Prostate gland (tissue), 2 donors: ENCODE results near the gene DEFB121. TPM values are rescaled to one million over a fixed set of nuclear protein-coding genes. Genes with fewer than 3 reads are reported as not detected.

Experiments
- DNase-seq: peaks from one replicate; pipeline ENCODE4 v3.0.0-alpha.2; 2019; ENCODE audit warnings: low spot score
- H3K27ac ChIP-seq, 2 donors: fragments of 200-600 bp; sonication (generic); 2 replicates each; pipeline ENCODE4 v1.5.1; 2017 to 2019
- H3K27me3 ChIP-seq: fragments of 200-600 bp; sonication (generic); replicated peaks from 2 replicates; pipeline ENCODE4 v1.5.1; 2019; ENCODE audit not compliant: insufficient read depth
- H3K36me3 ChIP-seq, 2 donors: fragments of 200-600 bp; sonication (generic); 1 replicate in 1 of 2; 2 replicates in 1 of 2; pipeline versions ENCODE4 v1.5.1 to v1.8.1; 2017 to 2019
- H3K4me1 ChIP-seq: fragments of 200-600 bp; sonication (generic); replicated peaks from 2 replicates; pipeline ENCODE4 v1.5.1; 2019
- H3K4me3 ChIP-seq, 2 donors: fragments of 200-600 bp; sonication (generic); 2 replicates each; pipeline ENCODE4 v1.5.1; 2017 to 2019
- H3K9me3 ChIP-seq: fragments of 200-600 bp; sonication (generic); 2 replicates; pipeline ENCODE4 v1.5.1; 2017
- POLR2A ChIP-seq: fragments of 450-650 bp; IDR thresholded peaks from one replicate; pipeline ENCODE4 v1.6.1; 2016; ENCODE audit warnings: antibody characterized with exemption, mild to moderate bottlenecking
- POLR2AphosphoS5 ChIP-seq: sonication (generic); formaldehyde crosslinking; IDR thresholded peaks from one replicate; pipeline ENCODE4 v1.6.1; 2017; ENCODE audit warnings: antibody characterized with exemption
- WGBS: methylation state at CpG from one replicate; pipeline ENCODE4 v1.1.5; 2018; 5-methylcytosine and 5-hydroxymethylcytosine counted together
- intact Hi-C: fragments of 100-400 bp; cut with DNase I; formaldehyde crosslinking; loops from one replicate; pipeline ENCODE4 v1.14.2; 2022
- total RNA-seq, 2 donors: library from RNA; depleted of rRNA; stranded (reverse); fragments of >200 nt; gene quantifications; one replicate each; pipeline ENCODE4 v1.1.0, GENCODE V29; 2016
- TF ChIP-seq, protein P1 (sequence below), 4 experiments: fragments of 200-600 bp in 2 of 4; fragments of 450-650 bp in 2 of 4; sonication (generic) in 2 of 4; IDR thresholded peaks; 1 replicate in 3 of 4; 2 replicates in 1 of 4; pipeline ENCODE4 v1.5.1; 2016 to 2019; ENCODE audit warnings: antibody characterized with exemption in 4 of 4, mild to moderate bottlenecking in 2 of 4, moderate library complexity in 2 of 4

The DEFB121 gene
- total RNA-seq, 2 donors from 2014 or later = not detected

DNA sequence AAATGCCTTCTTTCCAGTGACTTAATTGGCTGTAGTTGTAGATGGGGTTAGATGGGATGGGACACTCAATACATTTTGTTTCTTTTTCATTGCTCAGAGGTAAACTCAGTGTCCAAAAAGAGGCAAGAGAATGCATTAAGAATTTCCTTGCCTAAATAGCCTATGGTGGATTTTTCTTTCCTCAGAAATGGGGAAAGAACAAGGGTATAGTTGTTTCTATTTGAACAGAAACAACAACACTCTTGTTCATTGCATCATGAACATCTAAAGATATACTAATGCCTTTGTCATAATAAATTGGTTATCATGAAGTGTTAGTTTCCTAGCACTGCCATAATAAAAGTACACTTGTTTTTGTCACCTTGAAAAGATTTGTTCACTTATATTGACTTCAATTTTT lies 19.8 kb upstream of the DEFB121 start:
- Histone ChIP-seq H3K27ac (no peak overlapping the region), H3K9me3 (no peaks in the 10 kb centered on the region), H3K36me3 (no peaks in the 10 kb centered on the region), H3K4me3 (no peak overlapping the region), H3K27me3 (no peaks in the 10 kb centered on the region), H3K4me1 (no peaks in the 10 kb centered on the region)
- TF ChIP-seq, protein P1, sequence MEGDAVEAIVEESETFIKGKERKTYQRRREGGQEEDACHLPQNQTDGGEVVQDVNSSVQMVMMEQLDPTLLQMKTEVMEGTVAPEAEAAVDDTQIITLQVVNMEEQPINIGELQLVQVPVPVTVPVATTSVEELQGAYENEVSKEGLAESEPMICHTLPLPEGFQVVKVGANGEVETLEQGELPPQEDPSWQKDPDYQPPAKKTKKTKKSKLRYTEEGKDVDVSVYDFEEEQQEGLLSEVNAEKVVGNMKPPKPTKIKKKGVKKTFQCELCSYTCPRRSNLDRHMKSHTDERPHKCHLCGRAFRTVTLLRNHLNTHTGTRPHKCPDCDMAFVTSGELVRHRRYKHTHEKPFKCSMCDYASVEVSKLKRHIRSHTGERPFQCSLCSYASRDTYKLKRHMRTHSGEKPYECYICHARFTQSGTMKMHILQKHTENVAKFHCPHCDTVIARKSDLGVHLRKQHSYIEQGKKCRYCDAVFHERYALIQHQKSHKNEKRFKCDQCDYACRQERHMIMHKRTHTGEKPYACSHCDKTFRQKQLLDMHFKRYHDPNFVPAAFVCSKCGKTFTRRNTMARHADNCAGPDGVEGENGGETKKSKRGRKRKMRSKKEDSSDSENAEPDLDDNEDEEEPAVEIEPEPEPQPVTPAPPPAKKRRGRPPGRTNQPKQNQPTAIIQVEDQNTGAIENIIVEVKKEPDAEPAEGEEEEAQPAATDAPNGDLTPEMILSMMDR (IDR thresholded peaks at IDR 0.05) = no peak
- TF ChIP-seq POLR2A (no peak), POLR2AphosphoS5 (no peak)
- DNase-seq = no peak
- intact Hi-C loops = no loop called here

DNA sequence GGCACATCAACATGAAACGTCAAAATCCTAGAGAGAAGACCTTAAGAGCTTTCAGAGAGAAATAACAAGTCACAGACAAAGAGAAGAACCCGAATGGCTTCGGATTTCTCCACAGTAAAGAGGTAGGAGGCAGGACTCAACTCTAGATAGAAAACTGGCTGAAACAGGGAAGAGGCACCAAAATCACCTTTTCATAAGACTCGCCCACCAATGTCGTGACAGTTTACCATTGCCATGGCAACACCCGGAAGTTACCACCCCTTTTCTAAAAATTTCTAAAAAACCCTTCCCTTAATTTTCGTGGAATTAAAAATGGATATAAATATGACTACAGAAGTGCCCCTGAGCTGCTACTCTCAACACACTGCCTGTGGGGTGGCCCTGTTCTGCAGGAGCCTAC lies 12.3 kb upstream of the DEFB121 start:
- Histone ChIP-seq H3K36me3 (no peaks in the 10 kb centered on the region), H3K9me3 (no peaks in the 10 kb centered on the region), H3K4me1 (no peaks in the 10 kb centered on the region), H3K4me3 (no peak overlapping the region), H3K27ac (no peak overlapping the region), H3K27me3 (no peaks in the 10 kb centered on the region)
- intact Hi-C loops = no loop called here
- 80% methylated on average over 7 of the region's 7 CpGs for WGBS
- no peak for DNase-seq
- TF ChIP-seq, protein P1 (IDR thresholded peaks at IDR 0.05) = no peak
- no peak for TF ChIP-seq POLR2A
- no peak for TF ChIP-seq POLR2AphosphoS5

DNA sequence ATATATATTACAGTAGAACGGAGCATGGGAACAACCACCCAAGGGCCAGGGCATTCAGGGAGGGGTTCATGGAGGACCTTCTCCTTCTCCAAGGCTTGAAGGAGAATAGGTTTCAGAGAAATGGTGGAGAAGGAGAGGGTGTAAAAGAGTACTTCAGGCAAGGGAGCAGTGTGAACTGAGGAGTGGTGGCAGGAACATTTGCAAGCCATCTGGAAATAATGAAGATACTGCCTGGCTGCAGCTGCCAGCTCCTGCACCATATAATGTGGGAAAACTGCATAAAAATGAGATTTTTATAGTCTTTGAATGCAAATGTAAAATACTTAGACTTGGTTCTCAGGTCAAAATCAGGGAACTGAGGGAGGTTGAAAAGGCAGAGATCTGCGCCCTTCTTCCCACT lies 9.6 kb upstream of the DEFB121 start:
- Histone ChIP-seq H3K36me3 (no peaks in the 10 kb centered on the region), H3K27ac (no peak overlapping the region), H3K4me3 (no peak overlapping the region), H3K9me3 (no peaks in the 10 kb centered on the region), H3K4me1 (no peaks in the 10 kb centered on the region), H3K27me3 (no peaks in the 10 kb centered on the region)
- no peak for DNase-seq
- intact Hi-C loops = no loop called here
- TF ChIP-seq POLR2A (no peak), POLR2AphosphoS5 (no peak)
- TF ChIP-seq, protein P1 (IDR thresholded peaks at IDR 0.05) = no peak
- WGBS = 88% methylated on average over 2 of the region's 2 CpGs

DNA sequence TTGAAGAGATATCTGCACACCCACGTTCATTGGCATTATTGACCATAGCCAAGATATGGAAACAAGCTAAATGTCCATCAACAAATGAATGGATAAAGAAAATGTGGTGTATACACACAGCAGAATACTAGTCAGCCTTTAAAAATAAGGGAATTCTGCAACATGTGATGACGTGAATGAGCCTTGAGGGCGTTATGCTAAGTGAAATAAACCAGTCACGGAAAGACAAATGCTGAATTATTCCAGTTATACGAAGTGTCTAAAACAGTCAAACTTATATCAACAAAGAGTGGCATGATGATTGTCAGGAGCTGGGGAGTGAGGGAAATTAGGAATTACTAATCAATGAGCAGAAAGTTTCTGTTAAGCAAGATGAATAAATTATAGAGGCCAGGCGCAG lies 8.4 kb upstream of the DEFB121 start:
- 75% methylated on average over 6 of the region's 6 CpGs for WGBS
- intact Hi-C loops = no loop called here
- no peak overlapping the region for H3K4me3 ChIP-seq
- no peak for TF ChIP-seq POLR2AphosphoS5
- TF ChIP-seq, protein P1 (IDR thresholded peaks at IDR 0.05) = no peak
- no peak for TF ChIP-seq POLR2A
- no peak for DNase-seq
- H3K9me3 ChIP-seq = no peaks in the 10 kb centered on the region
- no peak overlapping the region for H3K27ac ChIP-seq
- H3K36me3 ChIP-seq = no peaks in the 10 kb centered on the region
- H3K4me1 ChIP-seq = no peaks in the 10 kb centered on the region
- H3K27me3 ChIP-seq = no peaks in the 10 kb centered on the region

DNA sequence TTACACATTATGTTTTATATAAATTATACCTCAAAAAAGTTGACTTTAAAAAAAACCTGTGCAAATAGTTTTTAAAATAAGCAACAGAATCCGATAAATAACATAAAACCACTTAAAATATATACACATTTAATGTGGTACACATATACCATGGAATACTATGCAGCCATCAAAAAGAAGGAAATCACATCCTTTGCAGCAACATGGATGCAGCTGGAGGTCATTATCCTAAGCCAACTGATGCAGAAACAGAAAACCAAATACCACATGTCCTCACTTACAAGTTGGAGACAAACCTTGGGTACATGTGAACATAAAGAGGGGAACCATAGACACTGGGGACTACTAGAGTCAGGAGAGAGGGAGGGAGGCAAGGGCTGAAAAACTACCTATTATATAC lies 4.0 kb upstream of the DEFB121 start:
- H3K4me3 ChIP-seq = no peak overlapping the region
- TF ChIP-seq, protein P1 (IDR thresholded peaks at IDR 0.05) = no peak
- TF ChIP-seq POLR2AphosphoS5 = no peak
- no peak for TF ChIP-seq POLR2A
- H3K9me3 ChIP-seq = no peaks in the 10 kb centered on the region
- no peaks in the 10 kb centered on the region for H3K27me3 ChIP-seq
- 57% methylated on average over 1 of the region's 1 CpG for WGBS
- no peaks in the 10 kb centered on the region for H3K4me1 ChIP-seq
- no peaks in the 10 kb centered on the region for H3K36me3 ChIP-seq
- DNase-seq = no peak
- intact Hi-C loops = no loop called here
- no peak overlapping the region for H3K27ac ChIP-seq
